Endothelial cell of umbilical vein (primary cell): ENCODE measurements around the gene RHOC. TPM values are rescaled to one million over a fixed set of nuclear protein-coding genes. Genes with fewer than 3 reads are reported as not detected.
A peak's percentile ranks its signal among the peaks of the same experiment; 100 is the strongest.

Experiments
- BruUV-seq: library from RNA; stranded (reverse); fragments of 400-500 nt; replicated peaks from 2 replicates; lab custom pipeline; 2021; lab: Mats Ljungman, UMichigan
- CTCF ChIA-PET: fragments of 300-600, 350-600 bp; sonication (Branson Sonifier 250); formaldehyde crosslinking; loops from one replicate; lab custom pipeline; 2021; ENCODE audit warnings: antibody characterized with exemption, inconsistent platforms; lab: Charles Lee
- POLR2A ChIA-PET: fragments of 300-600, 350-600 bp; sonication (Branson Sonifier 250); formaldehyde crosslinking; loops from one replicate; lab custom pipeline; 2021; ENCODE audit warnings: antibody characterized with exemption, inconsistent platforms; lab: Charles Lee
- DNase-seq: peaks from one replicate; pipeline ENCODE4 v3.0.0-alpha.2; 2011; ENCODE audit warnings: low read depth, low spot score
- FAIRE-seq: peaks from 2 replicates; lab custom pipeline; 2011; peaks lifted over from hg19 to GRCh38; lab: Jason Lieb, UNC
- H2AFZ ChIP-seq: 2 replicates; pipeline ENCODE4 v1.6.0; 2012; ENCODE audit warnings: low read depth, low read length, control low read depth, inconsistent platforms
- H3K27ac ChIP-seq: 2 replicates; pipeline ENCODE4 v1.5.1; 2011; ENCODE audit warnings: low read depth, mild to moderate bottlenecking, control low read depth, low read length, moderate library complexity; ENCODE audit not compliant: insufficient read depth
- H3K27me3 ChIP-seq, 2 experiments: 2 replicates each; pipeline versions ENCODE4 v1.6.0 to v1.6.1; 2011; ENCODE audit warnings: low read length in 2 of 2, mixed read lengths in 1 of 2; ENCODE audit not compliant: control insufficient read depth in 2 of 2, insufficient read depth in 2 of 2
- H3K36me3 ChIP-seq, 2 experiments: 2 replicates in 1 of 2; 3 replicates in 1 of 2; pipeline ENCODE4 v1.5.1; 2011; ENCODE audit warnings: low read length in 2 of 2, mild to moderate bottlenecking in 1 of 2, moderate library complexity in 1 of 2; ENCODE audit not compliant: control insufficient read depth in 2 of 2, insufficient read depth in 2 of 2; ENCODE audit errors: extremely low read depth in 1 of 2
- H3K4me1 ChIP-seq: 3 replicates; pipeline ENCODE4 v1.5.1; 2011; ENCODE audit warnings: mild to moderate bottlenecking, low read length; ENCODE audit not compliant: control insufficient read depth, insufficient read depth; ENCODE audit errors: extremely low read depth
- H3K4me2 ChIP-seq: 2 replicates; pipeline ENCODE4 v1.6.1; 2011; ENCODE audit warnings: low read length, control low read depth, mixed read lengths; ENCODE audit not compliant: insufficient read depth
- H3K4me3 ChIP-seq, 3 experiments: fragments of 200-600 bp in 1 of 3; sonication (generic), shearing (Covaris generic) in 1 of 3; replicated peaks in 1 of 3; 2 replicates each; pipeline ENCODE4 v1.5.1; 2011 to 2016; ENCODE audit warnings: control low read depth in 3 of 3, low read length in 3 of 3, mild to moderate bottlenecking in 2 of 3, inconsistent platforms in 1 of 3, low read depth in 1 of 3, moderate library complexity in 1 of 3; ENCODE audit not compliant: insufficient read depth in 1 of 3
- H3K79me2 ChIP-seq: 2 replicates; pipeline ENCODE4 v1.6.0; 2012; ENCODE audit warnings: low read length, inconsistent platforms; ENCODE audit not compliant: control insufficient read depth, insufficient read depth
- H3K9ac ChIP-seq: replicated peaks from 2 replicates; pipeline ENCODE3; 2011; ENCODE audit warnings: low read length, control low read depth; ENCODE audit not compliant: insufficient read depth; ENCODE audit errors: extremely low read depth
- H3K9me1 ChIP-seq: replicated peaks from 3 replicates; pipeline ENCODE4 v1.6.0; 2011; ENCODE audit warnings: mild to moderate bottlenecking, low read length; ENCODE audit not compliant: control insufficient read depth, insufficient read depth; ENCODE audit errors: extremely low read depth
- H3K9me3 ChIP-seq: replicated peaks from 2 replicates; pipeline ENCODE4 v1.5.1; 2012; ENCODE audit warnings: low read length, inconsistent platforms; ENCODE audit not compliant: control insufficient read depth, insufficient read depth
- H4K20me1 ChIP-seq: replicated peaks from 2 replicates; pipeline ENCODE3; 2011; ENCODE audit warnings: mild to moderate bottlenecking, low read length; ENCODE audit not compliant: control insufficient read depth, insufficient read depth; ENCODE audit errors: extremely low read depth
- JUN ChIP-seq: IDR thresholded peaks from 2 replicates; pipeline ENCODE4 v1.6.1; 2011; ENCODE audit warnings: borderline replicate concordance, low read depth; ENCODE audit not compliant: insufficient read length, insufficient read depth
- dilution Hi-C: fragments of 300-500 bp; cut with MboI; formaldehyde crosslinking; loops from one replicate; pipeline ENCODE4 v1.15.0; 2019; ENCODE audit warnings: low sequenced_read_pairs; ENCODE audit not compliant: extremely low pct_ligation_motif_present
- intact Hi-C: fragments of 100-400 bp; cut with micrococcal nuclease; formaldehyde crosslinking; loops from one replicate; pipeline ENCODE4 v1.10.0; 2022
- polyA plus RNA-seq, 4 experiments: library from polyadenylated mRNA; depleted of rRNA in 3 of 4; stranded (reverse) in 3 of 4; unstranded in 1 of 4; fragments of >200 nt; gene quantifications; 2 replicates each; pipeline versions ENCODE4 v1.2.1 to v1.2.3, GENCODE V29; 2011 to 2012; ENCODE audit warnings: missing spikeins in 1 of 4
- total RNA-seq: library from RNA; stranded (reverse); gene quantifications from 2 replicates; pipeline ENCODE4 v1.2.3, GENCODE V29; 2021
- TF ChIP-seq, protein P1 (sequence below), 2 donors: IDR thresholded peaks; 1 replicate in 1 of 2; 2 replicates in 1 of 2; pipeline ENCODE4 v1.5.1; 2011; ENCODE audit warnings: low read length in 2 of 2, mild to moderate bottlenecking in 2 of 2, moderate library complexity in 2 of 2, control low read depth in 1 of 2, inconsistent platforms in 1 of 2, low read depth in 1 of 2; ENCODE audit not compliant: insufficient read depth in 1 of 2; ENCODE audit errors: extremely low read depth in 1 of 2

The RHOC gene
- total and polyA plus RNA-seq, 2 donors (not counting 3 experiments of a cell fraction or from before 2014, with no cell fraction given), result 699 to 1,244 TPM

DNA sequence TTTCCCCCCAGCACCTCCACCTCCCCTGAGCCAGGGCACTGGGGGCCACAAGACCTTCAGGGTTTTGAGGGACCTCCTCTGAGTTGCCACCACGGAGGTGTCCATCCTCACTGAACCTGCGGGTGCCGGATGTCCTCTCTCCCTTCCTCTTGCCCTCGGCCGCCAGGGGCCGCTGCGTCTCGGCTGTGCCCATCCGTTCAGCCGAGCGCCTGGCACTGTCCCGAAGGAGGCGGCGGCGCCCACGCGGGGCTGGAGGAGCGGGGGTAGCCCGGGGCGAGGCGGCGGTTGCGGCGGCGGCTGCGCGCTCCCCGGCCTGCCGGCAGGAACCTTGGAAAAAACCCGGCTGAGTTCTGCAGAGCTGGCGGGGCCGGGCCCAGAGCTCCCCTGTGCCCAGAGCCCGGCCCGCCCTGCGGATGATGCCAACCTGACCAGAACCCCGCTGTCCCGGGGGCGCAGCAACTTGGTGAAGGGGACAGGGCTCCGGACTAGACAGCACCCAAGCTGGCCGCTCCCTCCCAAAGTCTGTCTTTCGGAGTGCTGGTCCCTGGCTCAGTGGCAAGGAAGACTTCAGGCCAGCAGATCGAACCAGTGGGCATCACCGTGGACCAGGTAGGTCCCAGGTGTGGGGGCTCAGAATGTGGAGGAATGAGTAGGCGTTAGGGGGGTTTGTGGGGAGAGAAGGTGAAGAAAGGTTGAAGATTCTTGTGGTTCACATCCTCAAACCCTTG is 11.9 kb upstream of the RHOC start:
- TF ChIP-seq, protein P1, sequence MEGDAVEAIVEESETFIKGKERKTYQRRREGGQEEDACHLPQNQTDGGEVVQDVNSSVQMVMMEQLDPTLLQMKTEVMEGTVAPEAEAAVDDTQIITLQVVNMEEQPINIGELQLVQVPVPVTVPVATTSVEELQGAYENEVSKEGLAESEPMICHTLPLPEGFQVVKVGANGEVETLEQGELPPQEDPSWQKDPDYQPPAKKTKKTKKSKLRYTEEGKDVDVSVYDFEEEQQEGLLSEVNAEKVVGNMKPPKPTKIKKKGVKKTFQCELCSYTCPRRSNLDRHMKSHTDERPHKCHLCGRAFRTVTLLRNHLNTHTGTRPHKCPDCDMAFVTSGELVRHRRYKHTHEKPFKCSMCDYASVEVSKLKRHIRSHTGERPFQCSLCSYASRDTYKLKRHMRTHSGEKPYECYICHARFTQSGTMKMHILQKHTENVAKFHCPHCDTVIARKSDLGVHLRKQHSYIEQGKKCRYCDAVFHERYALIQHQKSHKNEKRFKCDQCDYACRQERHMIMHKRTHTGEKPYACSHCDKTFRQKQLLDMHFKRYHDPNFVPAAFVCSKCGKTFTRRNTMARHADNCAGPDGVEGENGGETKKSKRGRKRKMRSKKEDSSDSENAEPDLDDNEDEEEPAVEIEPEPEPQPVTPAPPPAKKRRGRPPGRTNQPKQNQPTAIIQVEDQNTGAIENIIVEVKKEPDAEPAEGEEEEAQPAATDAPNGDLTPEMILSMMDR (IDR thresholded peaks at IDR 0.05; ENCODE audit: extremely low read depth in 1 of 2, insufficient read depth in 1 of 2, low read depth in 1 of 2, low read length in 2 of 2), result peak; percentile 93 to 94
- no peak for TF ChIP-seq JUN
- Histone ChIP-seq H3K36me3 (no peaks in the 10 kb centered on the region), H3K79me2 (no peaks in the 10 kb centered on the region), H3K9ac (no peak overlapping the region), H3K4me2 (peak overlapping the region; percentile 14), H3K4me3 (no peak overlapping the region), H4K20me1 (no peaks in the 10 kb centered on the region), H2AFZ (peak overlapping the region; percentile 85), H3K4me1 (peaks cover 11% of the 10 kb centered on the region), H3K27me3 (no peaks in the 10 kb centered on the region), H3K9me3 (no peaks in the 10 kb centered on the region), H3K9me1 (no peaks in the 10 kb centered on the region), H3K27ac (no peak overlapping the region)
- POLR2A ChIA-PET, result no interaction called here
- peak; percentile 47 for DNase-seq
- CTCF ChIA-PET, result interaction anchor here (0.6 to 10.5 kb wide), 21 partner anchors 9 to 358 kb away, joined by 3 to 441 read pairs (median 4); partner anchors contain the start of genes LRIG2 and SLC16A1
- FAIRE-seq, result peak; percentile 63
- no TSS peak for BruUV-seq
- intact Hi-C loops (loop anchor here (1.0 to 10.0 kb wide), 5 partner anchors 323 to 1258 kb away; partner anchors contain the start of genes AP4B1, DCLRE1B, OLFML3 and RSBN1), dilution Hi-C loops (loop anchor here (5.0 kb wide), 1 partner anchor 78 kb away; no protein-coding TSS in a partner anchor)
